GM18498 (cell line): Measurements from ENCODE around the gene SLX1A.
A peak's percentile ranks its signal among the peaks of the same experiment; 100 is the strongest.
"Not testable (repeated sequence)": the region's sequence is repeated elsewhere in the genome, so short reads cannot be mapped to it uniquely, and the experiment has no call there.

Source experiments
- ATAC-seq: cut with Tn5 transposase; IDR thresholded peaks from one replicate; pipeline ENCODE4 v1.9.1; 2021; ENCODE audit warnings: mild to moderate bottlenecking, moderate library complexity; ENCODE audit not compliant: unreplicated experiment

SLX1A gene

GRCh38 chr16:30184096-30184890 is 9.4 kb upstream of the SLX1A start:
- ATAC-seq = peak; percentile 35

GRCh38 chr16:30184891-30185682 is 8.6 kb upstream of the SLX1A start:
- ATAC-seq = no peak

GRCh38 chr16:30185683-30186421 is 7.8 kb upstream of the SLX1A start:
- ATAC-seq = peak; percentile 31

- ATAC-seq = no peak
These were observed 7.3 kb upstream of the SLX1A start for GRCh38 chr16:30186444-30186781.

GRCh38 chr16:30186782-30187555 is 6.7 kb upstream of the SLX1A start:
- no peak for ATAC-seq

- no peak for ATAC-seq
These were observed 6.2 kb upstream of the SLX1A start for GRCh38 chr16:30187556-30187865.

GRCh38 chr16:30187971-30188561 is 5.6 kb upstream of the SLX1A start:
- ATAC-seq = no peak

GRCh38 chr16:30191158-30191557 is 2.5 kb upstream of the SLX1A start:
- not testable (repeated sequence) for ATAC-seq

GRCh38 chr16:30193098-30193497 is 577 bp upstream of the SLX1A start:
- ATAC-seq = peak; percentile 6

GRCh38 chr16:30194172-30194925 is 674 bp downstream of the SLX1A start:
- ATAC-seq = peak; percentile 68

- not testable (repeated sequence) for ATAC-seq
These were observed 3.3 kb downstream of the SLX1A start for GRCh38 chr16:30197001-30197400.

GRCh38 chr16:30199049-30199448 is 5.4 kb downstream of the SLX1A start, which contains the start of gene SULT1A3:
TSS of gene SULT1A3 (plus strand) at chr16:30199255. CDS start at chr16:30200729, 1,474 bp downstream.
- ATAC-seq = not testable (repeated sequence)

GRCh38 chr16:30199608-30200343 is 6.1 kb downstream of the SLX1A start:
- ATAC-seq = not testable (repeated sequence)

- ATAC-seq = not testable (repeated sequence)
These were observed 12.0 kb downstream of the SLX1A start for GRCh38 chr16:30205541-30206236.

GRCh38 chr16:30206252-30206651 is 12.6 kb downstream of the SLX1A start:
- ATAC-seq = not testable (repeated sequence)

- not testable (repeated sequence) for ATAC-seq
These were observed 13.5 kb downstream of the SLX1A start for GRCh38 chr16:30207063-30207704.

- ATAC-seq = not testable (repeated sequence)
These were observed 15.4 kb downstream of the SLX1A start for GRCh38 chr16:30209032-30209431.

- ATAC-seq = not testable (repeated sequence)
These were observed 17.7 kb downstream of the SLX1A start for GRCh38 chr16:30211414-30211813.
